ENCODE measurements around the gene TMEM266. TPM values are rescaled to one million over a fixed set of nuclear protein-coding genes. Genes with fewer than 3 reads are reported as not detected.
A peak's percentile ranks its signal among the peaks of the same experiment; 100 is the strongest.

The TMEM266 gene
- total and polyA plus RNA-seq, 2 experiments from 2014 or later, result 0.42 to 5.0 TPM

DNA sequence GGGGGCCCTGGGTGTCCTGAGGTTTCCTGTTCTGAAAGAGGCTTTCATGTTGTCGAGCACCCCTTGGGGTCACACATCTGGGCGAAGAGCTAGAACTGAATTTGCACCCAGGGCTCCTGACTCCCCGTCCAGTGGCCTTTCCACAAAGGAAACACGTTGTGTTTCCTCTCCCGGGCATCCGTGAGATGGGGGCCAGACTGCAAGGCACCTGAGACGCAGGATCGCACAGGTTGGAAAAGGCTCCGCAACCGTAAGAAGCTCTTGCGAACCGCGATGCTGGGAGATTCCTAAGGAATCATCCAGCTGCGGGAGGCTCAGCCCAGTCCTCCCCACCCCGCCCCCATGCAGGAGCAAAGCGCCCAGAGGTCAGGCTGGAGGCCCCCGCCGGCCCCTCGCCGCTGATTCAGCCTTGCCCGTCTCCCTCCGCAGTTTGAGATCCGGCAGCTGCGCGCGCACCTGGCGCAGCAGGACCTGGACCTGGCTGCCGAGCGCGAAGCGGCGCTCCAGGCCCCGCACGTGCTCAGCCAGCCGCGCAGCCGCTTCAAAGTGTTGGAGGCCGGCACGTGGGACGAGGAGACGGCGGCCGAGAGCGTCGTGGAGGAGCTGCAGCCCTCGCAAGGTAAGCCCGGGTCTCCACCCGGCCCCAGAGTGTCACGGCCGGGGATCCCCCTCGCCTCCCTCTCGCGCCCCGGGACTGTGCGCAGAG is 131.9 kb downstream of the TMEM266 start:
- ATAC-seq (no peak; the same call in 1 of the 3 replicates), DNase-seq (ENCODE audit: low spot score) (peak; percentile 47)
- TF ChIP-seq NANOG (IDR thresholded peaks at IDR 0.05; ENCODE audit: borderline replicate concordance) (no peak), ZNF331 (CRISPR knock-in tag; IDR thresholded peaks at IDR 0.05; ENCODE audit: low read depth) (no peak), ZNF114 (CRISPR knock-in tag; IDR thresholded peaks at IDR 0.05) (no peak), JUNB (IDR thresholded peaks at IDR 0.05; ENCODE audit: unreplicated experiment) (no peak), EZH2 (IDR thresholded peaks at IDR 0.05; ENCODE audit: low read depth, unreplicated experiment) (no peak), POLR2AphosphoS5 (IDR thresholded peaks at IDR 0.05; ENCODE audit: low read depth) (no peak), REST (IDR thresholded peaks at IDR 0.05; ENCODE audit: unreplicated experiment) (no peak), STAT1 (IDR thresholded peaks at IDR 0.05; ENCODE audit: unreplicated experiment) (no peak), CTCF (conservative IDR thresholded peaks at IDR 0.05; ENCODE audit: low read depth in 2 of 2) (no peak)
- TF ChIP-seq, protein P1, sequence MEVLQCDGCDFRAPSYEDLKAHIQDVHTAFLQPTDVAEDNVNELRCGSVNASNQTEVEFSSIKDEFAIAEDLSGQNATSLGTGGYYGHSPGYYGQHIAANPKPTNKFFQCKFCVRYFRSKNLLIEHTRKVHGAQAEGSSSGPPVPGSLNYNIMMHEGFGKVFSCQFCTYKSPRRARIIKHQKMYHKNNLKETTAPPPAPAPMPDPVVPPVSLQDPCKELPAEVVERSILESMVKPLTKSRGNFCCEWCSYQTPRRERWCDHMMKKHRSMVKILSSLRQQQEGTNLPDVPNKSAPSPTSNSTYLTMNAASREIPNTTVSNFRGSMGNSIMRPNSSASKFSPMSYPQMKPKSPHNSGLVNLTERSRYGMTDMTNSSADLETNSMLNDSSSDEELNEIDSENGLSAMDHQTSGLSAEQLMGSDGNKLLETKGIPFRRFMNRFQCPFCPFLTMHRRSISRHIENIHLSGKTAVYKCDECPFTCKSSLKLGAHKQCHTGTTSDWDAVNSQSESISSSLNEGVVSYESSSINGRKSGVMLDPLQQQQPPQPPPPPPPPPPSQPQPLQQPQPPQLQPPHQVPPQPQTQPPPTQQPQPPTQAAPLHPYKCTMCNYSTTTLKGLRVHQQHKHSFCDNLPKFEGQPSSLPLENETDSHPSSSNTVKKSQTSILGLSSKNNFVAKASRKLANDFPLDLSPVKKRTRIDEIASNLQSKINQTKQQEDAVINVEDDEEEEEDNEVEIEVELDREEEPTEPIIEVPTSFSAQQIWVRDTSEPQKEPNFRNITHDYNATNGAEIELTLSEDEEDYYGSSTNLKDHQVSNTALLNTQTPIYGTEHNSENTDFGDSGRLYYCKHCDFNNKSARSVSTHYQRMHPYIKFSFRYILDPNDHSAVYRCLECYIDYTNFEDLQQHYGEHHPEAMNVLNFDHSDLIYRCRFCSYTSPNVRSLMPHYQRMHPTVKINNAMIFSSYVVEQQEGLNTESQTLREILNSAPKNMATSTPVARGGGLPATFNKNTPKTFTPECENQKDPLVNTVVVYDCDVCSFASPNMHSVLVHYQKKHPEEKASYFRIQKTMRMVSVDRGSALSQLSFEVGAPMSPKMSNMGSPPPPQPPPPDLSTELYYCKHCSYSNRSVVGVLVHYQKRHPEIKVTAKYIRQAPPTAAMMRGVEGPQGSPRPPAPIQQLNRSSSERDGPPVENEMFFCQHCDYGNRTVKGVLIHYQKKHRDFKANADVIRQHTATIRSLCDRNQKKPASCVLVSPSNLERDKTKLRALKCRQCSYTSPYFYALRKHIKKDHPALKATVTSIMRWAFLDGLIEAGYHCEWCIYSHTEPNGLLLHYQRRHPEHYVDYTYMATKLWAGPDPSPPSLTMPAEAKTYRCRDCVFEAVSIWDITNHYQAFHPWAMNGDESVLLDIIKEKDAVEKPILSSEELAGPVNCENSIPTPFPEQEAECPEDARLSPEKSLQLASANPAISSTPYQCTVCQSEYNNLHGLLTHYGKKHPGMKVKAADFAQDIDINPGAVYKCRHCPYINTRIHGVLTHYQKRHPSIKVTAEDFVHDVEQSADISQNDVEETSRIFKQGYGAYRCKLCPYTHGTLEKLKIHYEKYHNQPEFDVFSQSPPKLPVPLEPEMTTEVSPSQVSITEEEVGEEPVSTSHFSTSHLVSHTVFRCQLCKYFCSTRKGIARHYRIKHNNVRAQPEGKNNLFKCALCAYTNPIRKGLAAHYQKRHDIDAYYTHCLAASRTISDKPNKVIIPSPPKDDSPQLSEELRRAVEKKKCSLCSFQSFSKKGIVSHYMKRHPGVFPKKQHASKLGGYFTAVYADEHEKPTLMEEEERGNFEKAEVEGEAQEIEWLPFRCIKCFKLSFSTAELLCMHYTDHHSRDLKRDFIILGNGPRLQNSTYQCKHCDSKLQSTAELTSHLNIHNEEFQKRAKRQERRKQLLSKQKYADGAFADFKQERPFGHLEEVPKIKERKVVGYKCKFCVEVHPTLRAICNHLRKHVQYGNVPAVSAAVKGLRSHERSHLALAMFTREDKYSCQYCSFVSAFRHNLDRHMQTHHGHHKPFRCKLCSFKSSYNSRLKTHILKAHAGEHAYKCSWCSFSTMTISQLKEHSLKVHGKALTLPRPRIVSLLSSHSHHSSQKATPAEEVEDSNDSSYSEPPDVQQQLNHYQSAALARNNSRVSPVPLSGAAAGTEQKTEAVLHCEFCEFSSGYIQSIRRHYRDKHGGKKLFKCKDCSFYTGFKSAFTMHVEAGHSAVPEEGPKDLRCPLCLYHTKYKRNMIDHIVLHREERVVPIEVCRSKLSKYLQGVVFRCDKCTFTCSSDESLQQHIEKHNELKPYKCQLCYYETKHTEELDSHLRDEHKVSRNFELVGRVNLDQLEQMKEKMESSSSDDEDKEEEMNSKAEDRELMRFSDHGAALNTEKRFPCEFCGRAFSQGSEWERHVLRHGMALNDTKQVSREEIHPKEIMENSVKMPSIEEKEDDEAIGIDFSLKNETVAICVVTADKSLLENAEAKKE (CRISPR knock-in tag; IDR thresholded peaks at IDR 0.05), result no peak
- H3K4me1 ChIP-seq (ENCODE audit: insufficient read depth), result no peaks in the 10 kb centered on the region; the same call in 1 of the 2 replicates
- H3F3A ChIP-seq (replicated peaks; ENCODE audit: low read depth), result no peaks in the 10 kb centered on the region
- Mint-ChIP-seq H3K27ac (no peak overlapping the region), H3K4me3 (no peak overlapping the region), H3K36me3 (ENCODE audit: low read depth) (no peaks in the 10 kb centered on the region), H3K27me3 (ENCODE audit: insufficient read depth, low read depth, poor library complexity) (peaks cover 21% of the 10 kb centered on the region), H3K9me3 (peaks cover 2% of the 10 kb centered on the region; the same call in 2 of the 3 replicates), H3K4me1 (peaks cover 25% of the 10 kb centered on the region)
- H3K36me3 ChIP-seq (ENCODE audit: insufficient read depth), result no peaks in the 10 kb centered on the region
- no peak overlapping the region for H3K27ac ChIP-seq (ENCODE audit: low read depth)
- H3K4me2 ChIP-seq, result no peak overlapping the region
- H3K4me3 ChIP-seq, result no peak overlapping the region
- no peaks in the 10 kb centered on the region for H3K9me2 ChIP-seq (ENCODE audit: insufficient read depth)
- H3K79me2 ChIP-seq (replicated peaks; ENCODE audit: insufficient read depth), result no peaks in the 10 kb centered on the region
- H2AFZ ChIP-seq, result 0 out of 2 replicates have a peak overlapping the region, but pooled peaks have one; percentile 49
- H4K20me1 ChIP-seq (replicated peaks; ENCODE audit: insufficient read depth), result no peaks in the 10 kb centered on the region
- H3K27me3 ChIP-seq (ENCODE audit: insufficient read depth), result peaks cover 18% of the 10 kb centered on the region

Data from GM23338 (cell line).